Erythroblast (primary cell): ENCODE results near the gene LEO1.

Experiments used
- GATA1 ChIP-seq: IDR thresholded peaks from 2 replicates; pipeline ENCODE4 v1.6.1; 2011; ENCODE audit warnings: low read depth, mild to moderate bottlenecking, control low read depth, low read length, moderate library complexity
- POLR2A ChIP-seq: IDR thresholded peaks from 2 replicates; pipeline ENCODE4 v1.6.1; 2011; ENCODE audit warnings: mild to moderate bottlenecking, low read length

- TF ChIP-seq POLR2A, result no peak
- no peak for TF ChIP-seq GATA1
Measured at GRCh38 chr15:51912528-51912927, 59.0 kb downstream of the LEO1 start.
